ENCODE results near the gene RTN4RL2. TPM values are rescaled to one million over a fixed set of nuclear protein-coding genes. Genes with fewer than 3 reads are reported as not detected.

Gene RTN4RL2
- total and polyA plus RNA-seq, 4 donors, result 0.20 to 4.3 (median 1.1) TPM; not detected in 1

DNA sequence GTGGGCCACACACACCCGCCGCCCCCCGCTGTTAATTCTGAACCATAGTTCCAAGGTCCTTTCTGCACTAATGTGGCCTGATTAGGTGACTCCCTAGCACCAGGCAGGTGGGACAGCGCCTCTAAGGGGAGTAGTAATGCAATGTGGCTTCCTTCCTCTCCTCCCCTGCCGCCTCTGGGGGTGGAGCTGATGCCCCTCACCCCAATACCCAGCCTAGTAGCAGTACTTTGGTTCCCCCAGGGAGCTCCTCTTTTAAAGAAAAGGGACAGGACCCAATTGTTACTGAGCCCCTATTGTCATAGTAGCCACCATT lies 14.4 kb downstream of the RTN4RL2 start:
- WGBS, 2 donors, result 66% methylated on average over 5 of the region's 5 CpGs
- Histone ChIP-seq H3K4me3 (ENCODE audit: low read length in 2 of 2) (no peak overlapping the region), H3K9me3 (ENCODE audit: control insufficient read depth, low read length) (no peaks in the 10 kb centered on the region), H3K36me3 (ENCODE audit: control insufficient read depth in 1 of 2, insufficient read depth in 2 of 2, low read length in 1 of 2) (no peaks in the 10 kb centered on the region), H3K27ac (ENCODE audit: low read depth in 1 of 2, low read length in 2 of 2) (no peak overlapping the region), H3K4me1 (ENCODE audit: control insufficient read depth in 1 of 2, insufficient read depth in 2 of 2, low read length in 2 of 2) (no peaks in the 10 kb centered on the region), H3K27me3 (ENCODE audit: control insufficient read depth in 1 of 2, insufficient read depth in 2 of 2, low read length in 1 of 2) (no peaks in the 10 kb centered on the region)
- intact Hi-C loops (cut with DNase I), result no loop called here
- ATAC-seq (ENCODE audit: low FRiP score) (no peak), DNase-seq (no peak)

- ATAC-seq (ENCODE audit: low FRiP score) (no peak), DNase-seq (no peak)
- intact Hi-C loops (cut with DNase I), result no loop called here
- no peaks in the 10 kb centered on the region for H3K4me1 ChIP-seq (ENCODE audit: control insufficient read depth in 1 of 2, insufficient read depth in 2 of 2, low read length in 2 of 2)
- no peak overlapping the region for H3K27ac ChIP-seq (ENCODE audit: low read depth in 1 of 2, low read length in 2 of 2)
- 31 to 54% methylated on average over 1 of the region's 1 CpG for WGBS, 2 donors
- no peaks in the 10 kb centered on the region for H3K36me3 ChIP-seq (ENCODE audit: control insufficient read depth in 1 of 2, insufficient read depth in 2 of 2, low read length in 1 of 2)
- no peaks in the 10 kb centered on the region for H3K9me3 ChIP-seq (ENCODE audit: control insufficient read depth, low read length)
- no peak overlapping the region for H3K4me3 ChIP-seq (ENCODE audit: low read length in 2 of 2)
- no peaks in the 10 kb centered on the region for H3K27me3 ChIP-seq (ENCODE audit: control insufficient read depth in 1 of 2, insufficient read depth in 2 of 2, low read length in 1 of 2)
Observed at GRCh38 chr11:57475191-57475590, 14.9 kb downstream of the RTN4RL2 start.

- no peaks in the 10 kb centered on the region for H3K27me3 ChIP-seq (ENCODE audit: control insufficient read depth in 1 of 2, insufficient read depth in 2 of 2, low read length in 1 of 2)
- H3K27ac ChIP-seq (ENCODE audit: low read depth in 1 of 2, low read length in 2 of 2), result no peak overlapping the region
- no peaks in the 10 kb centered on the region for H3K4me1 ChIP-seq (ENCODE audit: control insufficient read depth in 1 of 2, insufficient read depth in 2 of 2, low read length in 2 of 2)
- H3K9me3 ChIP-seq (ENCODE audit: control insufficient read depth, low read length), result no peaks in the 10 kb centered on the region
- intact Hi-C loops (cut with DNase I), result no loop called here
- 39 to 53% methylated on average over 5 of the region's 5 CpGs for WGBS, 2 donors
- no peaks in the 10 kb centered on the region for H3K36me3 ChIP-seq (ENCODE audit: control insufficient read depth in 1 of 2, insufficient read depth in 2 of 2, low read length in 1 of 2)
- DNase-seq (no peak), ATAC-seq (ENCODE audit: low FRiP score) (no peak)
- no peak overlapping the region for H3K4me3 ChIP-seq (ENCODE audit: low read length in 2 of 2)
Observed at GRCh38 chr11:57475671-57476046, 15.3 kb downstream of the RTN4RL2 start.

DNA sequence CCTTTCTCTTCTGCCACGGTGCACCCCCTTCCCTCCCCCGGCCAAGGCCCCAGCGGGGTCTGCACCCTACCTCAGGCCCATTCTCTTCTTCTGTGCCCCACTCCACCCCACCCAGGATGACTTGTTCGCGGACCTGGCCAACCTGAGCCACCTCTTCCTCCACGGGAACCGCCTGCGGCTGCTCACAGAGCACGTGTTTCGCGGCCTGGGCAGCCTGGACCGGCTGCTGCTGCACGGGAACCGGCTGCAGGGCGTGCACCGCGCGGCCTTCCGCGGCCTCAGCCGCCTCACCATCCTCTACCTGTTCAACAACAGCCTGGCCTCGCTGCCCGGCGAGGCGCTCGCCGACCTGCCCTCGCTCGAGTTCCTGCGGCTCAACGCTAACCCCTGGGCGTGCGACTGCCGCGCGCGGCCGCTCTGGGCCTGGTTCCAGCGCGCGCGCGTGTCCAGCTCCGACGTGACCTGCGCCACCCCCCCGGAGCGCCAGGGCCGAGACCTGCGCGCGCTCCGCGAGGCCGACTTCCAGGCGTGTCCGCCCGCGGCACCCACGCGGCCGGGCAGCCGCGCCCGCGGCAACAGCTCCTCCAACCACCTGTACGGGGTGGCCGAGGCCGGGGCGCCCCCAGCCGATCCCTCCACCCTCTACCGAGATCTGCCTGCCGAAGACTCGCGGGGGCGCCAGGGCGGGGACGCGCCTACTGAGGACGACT lies 15.9 kb downstream of the RTN4RL2 start:
- intact Hi-C loops (cut with DNase I), result no loop called here
- 1 to 2% methylated on average over 64 to 80 of the region's 80 CpGs for WGBS, 2 donors
- Histone ChIP-seq H3K36me3 (ENCODE audit: control insufficient read depth in 1 of 2, insufficient read depth in 2 of 2, low read length in 1 of 2) (no peaks in the 10 kb centered on the region), H3K27me3 (ENCODE audit: control insufficient read depth in 1 of 2, insufficient read depth in 2 of 2, low read length in 1 of 2) (no peaks in the 10 kb centered on the region), H3K4me3 (ENCODE audit: low read length in 2 of 2) (peak overlapping the region in 1 of 2 donors; percentile 0), H3K27ac (ENCODE audit: low read depth in 1 of 2, low read length in 2 of 2) (no peak overlapping the region), H3K4me1 (ENCODE audit: control insufficient read depth in 1 of 2, insufficient read depth in 2 of 2, low read length in 2 of 2) (no peaks in the 10 kb centered on the region), H3K9me3 (ENCODE audit: control insufficient read depth, low read length) (no peaks in the 10 kb centered on the region)
- ATAC-seq (ENCODE audit: low FRiP score) (peak; percentile 72), DNase-seq (peak in 1 of 2 donors; percentile 69)

GRCh38 chr11:57476757-57477506 lies 16.6 kb downstream of the RTN4RL2 start:
- H3K9me3 ChIP-seq (ENCODE audit: control insufficient read depth, low read length), result no peaks in the 10 kb centered on the region
- 7 to 8% methylated on average over 21 to 27 of the region's 27 CpGs for WGBS, 2 donors
- H3K4me1 ChIP-seq (ENCODE audit: control insufficient read depth in 1 of 2, insufficient read depth in 2 of 2, low read length in 2 of 2), result no peaks in the 10 kb centered on the region
- ATAC-seq (ENCODE audit: low FRiP score) (peak; percentile 57), DNase-seq (no peak)
- H3K27me3 ChIP-seq (ENCODE audit: control insufficient read depth in 1 of 2, insufficient read depth in 2 of 2, low read length in 1 of 2), result no peaks in the 10 kb centered on the region
- no peak overlapping the region for H3K4me3 ChIP-seq (ENCODE audit: low read length in 2 of 2)
- no peak overlapping the region for H3K27ac ChIP-seq (ENCODE audit: low read depth in 1 of 2, low read length in 2 of 2)
- intact Hi-C loops (cut with DNase I), result no loop called here
- no peaks in the 10 kb centered on the region for H3K36me3 ChIP-seq (ENCODE audit: control insufficient read depth in 1 of 2, insufficient read depth in 2 of 2, low read length in 1 of 2)

GRCh38 chr11:57477507-57478189 lies 17.3 kb downstream of the RTN4RL2 start:
- H3K27me3 ChIP-seq (ENCODE audit: control insufficient read depth in 1 of 2, insufficient read depth in 2 of 2, low read length in 1 of 2), result no peaks in the 10 kb centered on the region
- H3K4me3 ChIP-seq (ENCODE audit: low read length in 2 of 2), result no peak overlapping the region
- ATAC-seq (ENCODE audit: low FRiP score), result no peak
- H3K4me1 ChIP-seq (ENCODE audit: control insufficient read depth in 1 of 2, insufficient read depth in 2 of 2, low read length in 2 of 2), result no peaks in the 10 kb centered on the region
- H3K36me3 ChIP-seq (ENCODE audit: control insufficient read depth in 1 of 2, insufficient read depth in 2 of 2, low read length in 1 of 2), result no peaks in the 10 kb centered on the region
- intact Hi-C loops (cut with DNase I), result no loop called here
- WGBS, 2 donors, result 63 to 66% methylated on average over 11 of the region's 11 CpGs
- no peaks in the 10 kb centered on the region for H3K9me3 ChIP-seq (ENCODE audit: control insufficient read depth, low read length)
- no peak for DNase-seq
- H3K27ac ChIP-seq (ENCODE audit: low read depth in 1 of 2, low read length in 2 of 2), result no peak overlapping the region

DNA sequence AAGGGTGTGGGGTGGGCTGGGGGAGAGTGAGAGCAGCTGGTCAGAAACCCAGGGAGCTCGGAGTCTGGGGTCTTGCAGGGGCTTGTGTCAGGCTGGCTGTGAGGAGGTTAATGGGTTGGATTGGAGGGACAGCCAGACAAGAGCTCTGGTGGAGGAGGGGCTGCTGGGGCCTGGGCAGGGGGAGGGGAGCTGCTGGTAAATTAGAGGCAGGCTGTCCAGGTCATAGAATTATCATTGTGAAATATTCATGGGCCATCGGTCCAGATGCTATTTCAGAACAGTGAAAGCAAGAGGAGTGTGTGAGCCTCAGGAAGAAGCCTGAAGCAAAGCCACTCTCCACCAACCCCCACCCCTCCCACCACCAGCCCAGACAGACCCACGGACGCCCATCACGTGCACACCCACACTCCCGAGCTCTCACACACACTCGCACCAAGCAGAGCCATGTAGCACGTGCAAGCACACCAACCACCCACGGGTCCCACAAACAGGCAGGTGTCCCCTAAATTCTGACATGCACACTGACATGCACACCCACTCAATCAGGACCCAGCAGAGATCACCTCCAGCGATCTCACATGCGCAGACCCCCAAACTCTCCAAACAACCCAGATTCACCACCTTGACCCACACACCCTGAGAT lies 18.8 kb downstream of the RTN4RL2 start:
- intact Hi-C loops (cut with DNase I), result no loop called here
- Histone ChIP-seq H3K27ac (ENCODE audit: low read depth in 1 of 2, low read length in 2 of 2) (no peak overlapping the region), H3K4me1 (ENCODE audit: control insufficient read depth in 1 of 2, insufficient read depth in 2 of 2, low read length in 2 of 2) (no peaks in the 10 kb centered on the region), H3K9me3 (ENCODE audit: control insufficient read depth, low read length) (no peaks in the 10 kb centered on the region), H3K4me3 (ENCODE audit: low read length in 2 of 2) (no peak overlapping the region), H3K36me3 (ENCODE audit: control insufficient read depth in 1 of 2, insufficient read depth in 2 of 2, low read length in 1 of 2) (no peaks in the 10 kb centered on the region), H3K27me3 (ENCODE audit: control insufficient read depth in 1 of 2, insufficient read depth in 2 of 2, low read length in 1 of 2) (no peaks in the 10 kb centered on the region)
- DNase-seq, result no peak
- no peak for ATAC-seq (ENCODE audit: low FRiP score)
- 30 to 31% methylated on average over 11 of the region's 11 CpGs for WGBS, 2 donors

GRCh38 chr11:57479911-57480310 lies 19.6 kb downstream of the RTN4RL2 start:
- Histone ChIP-seq H3K4me3 (ENCODE audit: low read length in 2 of 2) (no peak overlapping the region), H3K27me3 (ENCODE audit: control insufficient read depth in 1 of 2, insufficient read depth in 2 of 2, low read length in 1 of 2) (no peaks in the 10 kb centered on the region), H3K4me1 (ENCODE audit: control insufficient read depth in 1 of 2, insufficient read depth in 2 of 2, low read length in 2 of 2) (no peaks in the 10 kb centered on the region), H3K9me3 (ENCODE audit: control insufficient read depth, low read length) (no peaks in the 10 kb centered on the region), H3K27ac (ENCODE audit: low read depth in 1 of 2, low read length in 2 of 2) (no peak overlapping the region), H3K36me3 (ENCODE audit: control insufficient read depth in 1 of 2, insufficient read depth in 2 of 2, low read length in 1 of 2) (no peaks in the 10 kb centered on the region)
- ATAC-seq (ENCODE audit: low FRiP score), result no peak
- DNase-seq, result no peak
- 23 to 32% methylated on average over 4 of the region's 4 CpGs for WGBS, 2 donors
- intact Hi-C loops (cut with DNase I), result loop anchor here in 1 of 2 donors (2.0 to 5.0 kb wide), 2 partner anchors 21 to 133 kb away; no protein-coding TSS in a partner anchor
